ENCODE measurements around the gene SH3YL1. TPM values are rescaled to one million over a fixed set of nuclear protein-coding genes. Genes with fewer than 3 reads are reported as not detected.

SH3YL1 gene
- total RNA-seq, 1 experiment from 2014 or later, result 28.4 TPM

DNA sequence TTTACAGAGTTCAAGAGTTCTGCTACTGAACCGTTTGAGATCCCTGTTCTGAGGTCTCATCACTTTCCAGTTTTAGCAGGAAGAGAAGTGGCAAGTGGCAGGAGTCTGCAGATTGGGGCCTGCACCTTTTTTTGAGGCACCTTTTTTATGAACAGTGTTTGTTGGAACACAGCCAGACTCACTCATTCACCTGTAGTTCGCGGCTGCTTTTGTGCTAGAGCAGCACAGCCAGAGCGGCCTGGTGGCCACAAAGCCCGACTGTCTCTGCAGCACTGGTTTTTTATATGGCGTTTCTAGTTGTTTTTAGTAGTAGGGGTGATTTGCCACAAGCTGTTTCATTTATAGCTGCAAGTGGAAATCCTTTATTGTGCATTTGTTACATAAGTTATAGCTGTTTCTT lies 9.5 kb upstream of the SH3YL1 start:
- CTCF ChIA-PET, result no interaction called here

DNA sequence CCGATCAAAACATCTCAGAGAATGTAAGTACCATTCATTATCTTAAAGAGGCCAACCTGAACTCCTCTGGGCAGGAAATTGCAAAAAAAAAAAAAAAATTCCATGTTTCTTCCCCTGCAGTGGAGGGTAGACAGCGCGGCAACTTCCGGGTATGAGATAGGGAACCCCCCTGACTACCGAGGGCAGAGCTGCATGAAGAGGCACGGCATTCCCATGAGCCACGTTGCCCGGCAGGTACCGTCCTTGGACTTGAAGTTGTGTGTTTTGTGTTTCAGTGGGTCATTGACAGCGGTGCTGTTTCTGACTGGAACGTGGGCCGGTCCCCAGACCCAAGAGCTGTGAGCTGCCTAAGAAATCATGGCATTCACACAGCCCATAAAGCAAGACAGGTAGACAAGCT lies 8.1 kb upstream of the SH3YL1 start:
- H3K4me3 ChIP-seq (ENCODE audit: low read depth in 2 of 2, low read length in 2 of 2), result no peak overlapping the region
- H3K4me1 ChIP-seq (ENCODE audit: control insufficient read depth, insufficient read depth, low read length), result 0 out of 2 replicates have a peak, but pooled peaks cover 3% of the 10 kb centered on the region
- POLR2A ChIA-PET, result no interaction called here
- TF ChIP-seq, protein P1, sequence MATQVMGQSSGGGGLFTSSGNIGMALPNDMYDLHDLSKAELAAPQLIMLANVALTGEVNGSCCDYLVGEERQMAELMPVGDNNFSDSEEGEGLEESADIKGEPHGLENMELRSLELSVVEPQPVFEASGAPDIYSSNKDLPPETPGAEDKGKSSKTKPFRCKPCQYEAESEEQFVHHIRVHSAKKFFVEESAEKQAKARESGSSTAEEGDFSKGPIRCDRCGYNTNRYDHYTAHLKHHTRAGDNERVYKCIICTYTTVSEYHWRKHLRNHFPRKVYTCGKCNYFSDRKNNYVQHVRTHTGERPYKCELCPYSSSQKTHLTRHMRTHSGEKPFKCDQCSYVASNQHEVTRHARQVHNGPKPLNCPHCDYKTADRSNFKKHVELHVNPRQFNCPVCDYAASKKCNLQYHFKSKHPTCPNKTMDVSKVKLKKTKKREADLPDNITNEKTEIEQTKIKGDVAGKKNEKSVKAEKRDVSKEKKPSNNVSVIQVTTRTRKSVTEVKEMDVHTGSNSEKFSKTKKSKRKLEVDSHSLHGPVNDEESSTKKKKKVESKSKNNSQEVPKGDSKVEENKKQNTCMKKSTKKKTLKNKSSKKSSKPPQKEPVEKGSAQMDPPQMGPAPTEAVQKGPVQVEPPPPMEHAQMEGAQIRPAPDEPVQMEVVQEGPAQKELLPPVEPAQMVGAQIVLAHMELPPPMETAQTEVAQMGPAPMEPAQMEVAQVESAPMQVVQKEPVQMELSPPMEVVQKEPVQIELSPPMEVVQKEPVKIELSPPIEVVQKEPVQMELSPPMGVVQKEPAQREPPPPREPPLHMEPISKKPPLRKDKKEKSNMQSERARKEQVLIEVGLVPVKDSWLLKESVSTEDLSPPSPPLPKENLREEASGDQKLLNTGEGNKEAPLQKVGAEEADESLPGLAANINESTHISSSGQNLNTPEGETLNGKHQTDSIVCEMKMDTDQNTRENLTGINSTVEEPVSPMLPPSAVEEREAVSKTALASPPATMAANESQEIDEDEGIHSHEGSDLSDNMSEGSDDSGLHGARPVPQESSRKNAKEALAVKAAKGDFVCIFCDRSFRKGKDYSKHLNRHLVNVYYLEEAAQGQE (IDR thresholded peaks at IDR 0.05; ENCODE audit: insufficient read depth in 1 of 2, low read depth in 2 of 2, low read length in 1 of 2), result no peak
- no peak for TF ChIP-seq POLR2AphosphoS5 (IDR thresholded peaks at IDR 0.05; ENCODE audit: low read depth, low read length)
- TF ChIP-seq, protein P2, sequence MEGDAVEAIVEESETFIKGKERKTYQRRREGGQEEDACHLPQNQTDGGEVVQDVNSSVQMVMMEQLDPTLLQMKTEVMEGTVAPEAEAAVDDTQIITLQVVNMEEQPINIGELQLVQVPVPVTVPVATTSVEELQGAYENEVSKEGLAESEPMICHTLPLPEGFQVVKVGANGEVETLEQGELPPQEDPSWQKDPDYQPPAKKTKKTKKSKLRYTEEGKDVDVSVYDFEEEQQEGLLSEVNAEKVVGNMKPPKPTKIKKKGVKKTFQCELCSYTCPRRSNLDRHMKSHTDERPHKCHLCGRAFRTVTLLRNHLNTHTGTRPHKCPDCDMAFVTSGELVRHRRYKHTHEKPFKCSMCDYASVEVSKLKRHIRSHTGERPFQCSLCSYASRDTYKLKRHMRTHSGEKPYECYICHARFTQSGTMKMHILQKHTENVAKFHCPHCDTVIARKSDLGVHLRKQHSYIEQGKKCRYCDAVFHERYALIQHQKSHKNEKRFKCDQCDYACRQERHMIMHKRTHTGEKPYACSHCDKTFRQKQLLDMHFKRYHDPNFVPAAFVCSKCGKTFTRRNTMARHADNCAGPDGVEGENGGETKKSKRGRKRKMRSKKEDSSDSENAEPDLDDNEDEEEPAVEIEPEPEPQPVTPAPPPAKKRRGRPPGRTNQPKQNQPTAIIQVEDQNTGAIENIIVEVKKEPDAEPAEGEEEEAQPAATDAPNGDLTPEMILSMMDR (IDR thresholded peaks at IDR 0.05), result no peak
- no peak for TF ChIP-seq TCF7L2 (IDR thresholded peaks at IDR 0.05; ENCODE audit: low read depth, low read length)
- no peak for TF ChIP-seq SIN3A (IDR thresholded peaks at IDR 0.05; ENCODE audit: borderline replicate concordance, insufficient read depth, low read depth, low read length)
- H3K9me3 ChIP-seq (ENCODE audit: control insufficient read depth, insufficient read depth, low read depth, low read length), result no peaks in the 10 kb centered on the region
- ATAC-seq (no peak), DNase-seq (ENCODE audit: low read depth, low spot score) (no peak)
- no peaks in the 10 kb centered on the region for H3K27me3 ChIP-seq (ENCODE audit: control insufficient read depth, insufficient read depth, low read length)
- BruUV-seq (replicated peaks), result no TSS peak
- CTCF ChIA-PET, result no interaction called here
- intact Hi-C loops (cut with micrococcal nuclease; ENCODE audit: unreplicated experiment), result no loop called here
- in situ Hi-C loops (cut with HindIII; ENCODE audit: low pct_unique_long_range_greater_than_20kb, low sequenced_read_pairs), result no loop called here
- H3K36me3 ChIP-seq (ENCODE audit: control insufficient read depth, insufficient read depth, low read length), result no peaks in the 10 kb centered on the region; the same call in 1 of the 2 replicates
- no peak overlapping the region for H3K27ac ChIP-seq (ENCODE audit: low read length)

More for the DNA sequence above, 9.5 kb upstream of the SH3YL1 start:
- H3K4me1 ChIP-seq (ENCODE audit: control insufficient read depth, insufficient read depth, low read length), result 0 out of 2 replicates have a peak, but pooled peaks cover 3% of the 10 kb centered on the region
- no peak overlapping the region for H3K4me3 ChIP-seq (ENCODE audit: low read depth in 2 of 2, low read length in 2 of 2)
- no peak overlapping the region for H3K27ac ChIP-seq (ENCODE audit: low read length)
- in situ Hi-C loops (cut with HindIII; ENCODE audit: low pct_unique_long_range_greater_than_20kb, low sequenced_read_pairs), result no loop called here
- POLR2A ChIA-PET, result no interaction called here
- H3K36me3 ChIP-seq (ENCODE audit: control insufficient read depth, insufficient read depth, low read length), result peaks cover 6% of the 10 kb centered on the region
- DNase-seq (ENCODE audit: low read depth, low spot score) (no peak), ATAC-seq (no peak)
- no peaks in the 10 kb centered on the region for H3K27me3 ChIP-seq (ENCODE audit: control insufficient read depth, insufficient read depth, low read length)
- intact Hi-C loops (cut with micrococcal nuclease; ENCODE audit: unreplicated experiment), result no loop called here
- BruUV-seq (replicated peaks), result no TSS peak
- TF ChIP-seq, protein P1 (IDR thresholded peaks at IDR 0.05; ENCODE audit: insufficient read depth in 1 of 2, low read depth in 2 of 2, low read length in 1 of 2), result no peak
- TF ChIP-seq SIN3A (IDR thresholded peaks at IDR 0.05; ENCODE audit: borderline replicate concordance, insufficient read depth, low read depth, low read length) (no peak), TCF7L2 (IDR thresholded peaks at IDR 0.05; ENCODE audit: low read depth, low read length) (no peak), POLR2AphosphoS5 (IDR thresholded peaks at IDR 0.05; ENCODE audit: low read depth, low read length) (no peak)
- TF ChIP-seq, protein P2 (IDR thresholded peaks at IDR 0.05), result no peak
- H3K9me3 ChIP-seq (ENCODE audit: control insufficient read depth, insufficient read depth, low read depth, low read length), result no peaks in the 10 kb centered on the region

Measured in Panc1 (cell line).